Mononuclear cell (primary cell): Measurements from ENCODE around the gene CEP120. TPM values are rescaled to one million over a fixed set of nuclear protein-coding genes. Genes with fewer than 3 reads are reported as not detected.
A peak's percentile ranks its signal among the peaks of the same experiment; 100 is the strongest.
"Not testable (repeated sequence)": the region's sequence is repeated elsewhere in the genome, so short reads cannot be mapped to it uniquely, and the experiment has no call there.

Source experiments
- H3K27me3 ChIP-seq: 2 replicates; pipeline ENCODE4 v1.6.0; 2011; ENCODE audit warnings: low read length, control low read depth; ENCODE audit not compliant: insufficient read depth
- H3K4me1 ChIP-seq: 2 replicates; pipeline ENCODE4 v1.5.1; 2011; ENCODE audit warnings: mild to moderate bottlenecking, low read length, control low read depth; ENCODE audit not compliant: insufficient read depth
- H3K4me3 ChIP-seq: 2 replicates; pipeline ENCODE4 v1.5.1; 2011; ENCODE audit warnings: mild to moderate bottlenecking, low read length, moderate library complexity
- H3K9me3 ChIP-seq: 2 replicates; pipeline ENCODE4 v1.5.1; 2011; ENCODE audit warnings: low read depth, mild to moderate bottlenecking, control low read depth, low read length
- total RNA-seq: library from RNA; depleted of rRNA; stranded (reverse); fragments of >200 nt; gene quantifications from one replicate; pipeline ENCODE4 v1.2.3, GENCODE V29; 2012

Gene CEP120
- total RNA-seq, 1 donor, result 61.1 TPM

- Histone ChIP-seq H3K4me3 (no peak overlapping the region), H3K9me3 (no peaks in the 10 kb centered on the region), H3K4me1 (peaks cover 42% of the 10 kb centered on the region), H3K27me3 (no peaks in the 10 kb centered on the region)
Measured at GRCh38 chr5:123427281-123427680, 4.1 kb upstream of the CEP120 start.

- peaks cover 60% of the 10 kb centered on the region for H3K4me1 ChIP-seq
- no peak overlapping the region for H3K4me3 ChIP-seq
- no peaks in the 10 kb centered on the region for H3K9me3 ChIP-seq
- H3K27me3 ChIP-seq, result no peaks in the 10 kb centered on the region
Measured at GRCh38 chr5:123425431-123425830, 2.2 kb upstream of the CEP120 start.

- Histone ChIP-seq H3K4me1 (peaks cover 46% of the 10 kb centered on the region), H3K4me3 (peak overlapping the region; percentile 83), H3K9me3 (no peaks in the 10 kb centered on the region), H3K27me3 (no peaks in the 10 kb centered on the region)
Measured at GRCh38 chr5:123422433-123423277, 548 bp downstream of the CEP120 start.

DNA sequence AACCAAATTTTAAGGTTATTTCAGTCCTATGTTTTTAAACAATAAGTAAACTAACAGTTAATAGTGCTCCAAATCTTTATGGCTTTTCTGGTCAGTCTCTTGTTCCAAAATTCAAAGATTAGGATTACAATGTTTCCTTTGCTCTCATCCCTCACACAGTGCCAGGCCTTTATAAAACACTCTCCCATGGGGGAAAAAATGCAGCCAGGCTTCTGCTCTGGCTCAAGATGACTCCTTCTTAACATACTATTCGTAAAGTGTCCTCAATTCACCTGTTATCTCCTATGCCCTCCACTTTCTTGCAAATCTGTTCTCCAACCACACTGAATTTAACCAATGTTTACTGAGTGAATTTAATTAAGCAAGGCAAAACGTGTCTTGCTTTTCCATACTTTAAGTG, 1.4 kb downstream of the CEP120 start:
- Histone ChIP-seq H3K4me1 (peaks cover 46% of the 10 kb centered on the region), H3K27me3 (no peaks in the 10 kb centered on the region), H3K9me3 (no peaks in the 10 kb centered on the region), H3K4me3 (peak overlapping the region; percentile 83)

DNA sequence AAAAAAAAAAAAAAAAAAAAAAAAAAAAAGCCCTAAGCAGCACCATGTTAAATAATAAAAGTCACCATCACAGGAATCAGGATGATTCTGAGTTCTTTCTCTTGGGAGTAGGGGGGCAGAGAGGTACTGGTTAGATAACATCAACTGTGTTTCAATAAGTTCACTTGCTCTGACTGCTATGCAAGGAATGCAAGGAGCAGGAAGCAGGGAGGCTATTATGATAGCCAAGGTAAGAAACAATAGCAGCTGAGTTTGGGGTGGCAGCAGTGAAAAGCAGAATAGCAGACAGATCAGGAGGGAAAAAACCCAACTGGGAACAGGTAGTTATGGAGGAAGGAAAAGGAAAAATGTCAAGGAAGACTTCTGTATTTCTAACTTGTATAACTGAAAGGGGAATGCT, 8.2 kb downstream of the CEP120 start:
- Histone ChIP-seq H3K27me3 (no peaks in the 10 kb centered on the region), H3K4me1 (peaks cover 3% of the 10 kb centered on the region), H3K4me3 (no peak overlapping the region), H3K9me3 (no peaks in the 10 kb centered on the region)

DNA sequence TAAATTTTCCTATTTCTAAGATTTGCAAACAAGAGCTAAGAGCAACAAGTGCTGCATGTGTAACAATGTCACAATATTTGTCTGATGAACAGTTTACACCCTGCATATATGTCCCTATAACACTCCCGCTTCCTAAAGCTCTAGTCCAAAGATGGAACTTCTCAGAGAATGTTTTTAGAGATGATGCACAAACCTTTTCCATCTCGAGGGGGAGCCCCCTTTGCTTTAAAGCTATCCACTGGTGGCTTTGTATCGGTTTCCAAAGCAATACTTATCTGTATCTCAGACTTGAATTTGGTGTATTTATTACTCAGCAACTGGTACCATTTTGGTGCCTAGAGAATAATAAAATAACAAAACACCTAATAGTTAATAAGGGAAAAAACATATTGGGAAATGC, 11.0 kb downstream of the CEP120 start:
- Histone ChIP-seq H3K4me3 (no peak overlapping the region), H3K4me1 (no peaks in the 10 kb centered on the region), H3K27me3 (no peaks in the 10 kb centered on the region), H3K9me3 (no peaks in the 10 kb centered on the region)

DNA sequence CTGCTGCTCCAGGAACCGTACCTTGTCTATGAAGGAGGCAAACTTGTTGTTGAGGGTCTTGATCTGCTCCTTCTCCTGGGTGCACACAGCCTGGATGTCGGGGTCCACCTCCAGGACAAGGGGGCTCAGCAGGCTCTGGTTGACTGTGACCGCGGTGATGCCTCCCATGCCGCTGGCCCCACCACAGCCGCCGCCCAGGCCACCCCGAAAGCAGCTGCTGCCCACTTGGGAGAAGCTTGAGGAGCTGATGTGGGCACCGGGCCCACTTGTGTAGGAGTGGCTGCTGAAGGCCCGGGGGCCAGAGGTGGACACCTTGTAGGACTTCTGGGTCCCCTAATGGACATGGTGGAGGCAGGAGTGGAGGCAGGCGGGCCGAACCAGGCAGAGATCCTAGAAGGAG, 21.2 kb downstream of the CEP120 start:
- not testable (repeated sequence) for H3K4me1 ChIP-seq, H3K4me3 ChIP-seq, H3K9me3 ChIP-seq, H3K27me3 ChIP-seq

GRCh38 chr5:123401320-123401719, 21.9 kb downstream of the CEP120 start:
- Histone ChIP-seq H3K27me3 (no peaks in the 10 kb centered on the region), H3K4me1 (no peaks in the 10 kb centered on the region), H3K9me3 (no peaks in the 10 kb centered on the region), H3K4me3 (no peak overlapping the region)

DNA sequence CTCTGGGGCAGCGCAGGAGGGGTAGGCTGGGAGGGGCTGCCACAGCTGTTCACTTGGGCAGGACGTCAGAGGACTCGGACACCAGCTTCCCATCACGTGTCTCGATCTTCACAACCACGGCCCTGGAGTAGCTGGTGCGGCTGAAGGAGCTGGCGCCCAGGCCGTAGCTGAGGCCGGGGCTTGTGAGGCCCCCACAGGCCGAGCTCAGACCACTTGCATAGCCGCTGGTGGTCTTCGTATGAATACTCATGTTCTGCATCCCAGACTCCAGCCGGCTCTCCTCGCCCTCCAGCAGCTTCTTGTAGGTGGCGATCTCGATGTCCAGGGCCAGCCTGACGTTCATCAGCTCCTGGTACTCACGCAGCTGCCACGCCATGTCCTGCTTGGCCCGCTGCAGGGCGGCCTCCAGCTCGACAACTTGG, 22.3 kb downstream of the CEP120 start:
- H3K4me3 ChIP-seq, H3K4me1 ChIP-seq, H3K27me3 ChIP-seq, H3K9me3 ChIP-seq: not testable (repeated sequence)

- H3K27me3 ChIP-seq, result no peaks in the 10 kb centered on the region
- H3K4me1 ChIP-seq, result no peaks in the 10 kb centered on the region
- H3K9me3 ChIP-seq, result no peaks in the 10 kb centered on the region
- no peak overlapping the region for H3K4me3 ChIP-seq
Measured at GRCh38 chr5:123398058-123398733, 25.0 kb downstream of the CEP120 start.

DNA sequence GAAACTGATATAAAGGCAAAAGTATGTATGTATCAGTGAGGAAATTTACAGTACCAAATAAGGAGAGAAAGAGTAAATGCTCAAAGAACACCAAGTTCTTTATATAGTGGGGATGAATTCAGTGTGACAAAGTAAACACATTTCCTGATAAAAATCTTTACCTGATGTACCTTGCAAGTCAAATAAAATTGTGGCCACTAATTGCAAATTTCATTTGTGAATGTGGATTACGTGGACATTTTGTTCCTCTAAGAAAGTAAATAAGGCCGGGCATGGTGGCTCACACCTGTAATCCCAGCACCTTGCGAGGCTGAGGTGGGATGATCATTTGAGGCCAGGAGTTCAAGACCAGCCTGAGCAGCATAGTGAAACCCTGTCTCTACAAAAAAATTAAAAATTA, 25.7 kb downstream of the CEP120 start:
- no peaks in the 10 kb centered on the region for H3K4me1 ChIP-seq
- H3K9me3 ChIP-seq, result no peaks in the 10 kb centered on the region
- H3K4me3 ChIP-seq, result no peak overlapping the region
- no peaks in the 10 kb centered on the region for H3K27me3 ChIP-seq

GRCh38 chr5:123391009-123391408, 32.2 kb downstream of the CEP120 start:
- no peaks in the 10 kb centered on the region for H3K27me3 ChIP-seq
- H3K4me1 ChIP-seq, result no peaks in the 10 kb centered on the region
- H3K9me3 ChIP-seq, result no peaks in the 10 kb centered on the region
- H3K4me3 ChIP-seq, result no peak overlapping the region

- Histone ChIP-seq H3K27me3 (no peaks in the 10 kb centered on the region), H3K9me3 (no peaks in the 10 kb centered on the region), H3K4me1 (no peaks in the 10 kb centered on the region), H3K4me3 (no peak overlapping the region)
Measured at GRCh38 chr5:123389794-123390193, 33.4 kb downstream of the CEP120 start.

- Histone ChIP-seq H3K4me1 (no peaks in the 10 kb centered on the region), H3K4me3 (no peak overlapping the region), H3K27me3 (no peaks in the 10 kb centered on the region), H3K9me3 (no peaks in the 10 kb centered on the region)
Measured at GRCh38 chr5:123387313-123387712, 35.9 kb downstream of the CEP120 start.

DNA sequence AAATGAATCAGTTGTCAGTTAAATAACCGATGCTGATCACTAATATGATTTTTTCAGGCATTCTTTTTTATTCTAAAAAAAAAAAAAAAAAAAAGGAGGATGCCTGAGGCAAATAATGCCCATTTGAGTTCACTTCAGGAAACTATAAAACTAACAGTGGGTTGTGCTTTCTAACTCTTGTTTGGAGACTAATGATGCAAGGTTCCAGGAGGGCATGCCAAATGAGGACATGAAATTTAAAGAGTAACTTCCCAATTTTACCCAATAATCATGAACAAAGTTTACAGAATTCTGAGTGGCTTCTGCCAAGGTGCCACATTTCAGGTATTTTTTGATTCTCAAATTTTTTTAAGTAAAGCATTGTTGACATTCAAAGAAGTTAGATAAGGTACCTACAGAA, 41.0 kb downstream of the CEP120 start:
- Histone ChIP-seq H3K9me3 (no peaks in the 10 kb centered on the region), H3K4me3 (no peak overlapping the region), H3K4me1 (no peaks in the 10 kb centered on the region), H3K27me3 (no peaks in the 10 kb centered on the region)
